Measurements from ENCODE around the gene HECW1. TPM values are rescaled to one million over a fixed set of nuclear protein-coding genes. Genes with fewer than 3 reads are reported as not detected.
"Not testable (repeated sequence)": the region's sequence is repeated elsewhere in the genome, so short reads cannot be mapped to it uniquely, and the experiment has no call there.

Gene HECW1
- total RNA-seq, 1 experiment from 2014 or later = 21.6 TPM

DNA sequence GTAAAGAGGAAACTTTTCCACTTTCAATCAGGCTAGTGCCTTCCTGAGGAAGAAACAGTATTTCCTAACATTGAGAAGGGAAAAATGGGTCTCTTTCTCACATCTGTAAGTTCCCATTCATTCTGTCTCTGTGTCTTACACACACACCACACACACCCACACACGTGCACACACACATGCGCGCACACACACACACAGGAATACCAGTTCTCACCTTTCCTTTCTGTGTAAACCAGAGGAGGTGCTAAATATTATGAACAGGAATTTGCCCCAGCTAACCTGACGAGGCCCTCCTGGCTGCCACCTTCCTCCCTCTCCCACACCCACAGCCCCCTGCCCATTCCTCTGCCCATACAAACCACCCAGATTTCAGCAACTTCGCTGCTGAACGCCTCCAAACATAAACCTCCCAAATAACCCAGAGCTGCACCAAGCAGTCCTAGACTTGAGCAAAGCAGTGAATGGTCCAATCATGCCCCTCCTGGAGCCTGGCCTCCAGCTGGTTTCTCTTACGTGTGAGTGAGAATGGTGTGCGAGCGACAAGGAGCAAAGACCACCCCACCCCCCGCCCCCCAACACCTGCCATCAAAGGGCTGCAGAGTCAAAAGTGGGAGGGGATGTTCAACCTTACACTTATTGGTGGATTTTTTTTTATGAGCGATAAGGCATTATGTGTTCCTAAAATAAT, 190.5 kb downstream of the HECW1 start:
- no peak for DNase-seq (ENCODE audit: extremely low read depth, low read depth)

DNA sequence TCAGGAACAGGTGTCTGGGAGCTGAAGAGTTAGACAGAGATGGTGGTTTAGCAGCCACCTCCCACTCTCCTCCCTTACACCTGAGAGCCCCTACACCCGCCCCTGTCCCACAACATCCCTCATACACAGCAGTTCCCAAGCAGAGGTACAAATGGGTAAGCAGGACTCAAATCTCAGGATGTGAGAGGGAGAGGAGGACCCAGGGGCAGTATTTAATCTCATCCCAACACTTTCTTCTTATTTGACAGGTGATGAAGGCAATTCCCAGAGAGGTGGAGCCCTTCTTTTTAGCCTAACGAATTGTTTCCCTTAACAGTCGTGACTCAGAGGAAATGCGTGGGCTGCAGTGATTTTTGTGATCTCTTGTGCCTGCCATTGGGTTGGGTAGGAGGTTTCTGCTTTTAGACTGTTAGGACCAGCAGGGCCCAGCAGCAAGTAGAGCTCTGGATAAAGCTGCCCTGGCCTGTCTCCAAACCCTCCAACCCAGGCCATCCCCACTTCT, 191.3 kb downstream of the HECW1 start:
- DNase-seq (ENCODE audit: extremely low read depth, low read depth) = no peak

DNA sequence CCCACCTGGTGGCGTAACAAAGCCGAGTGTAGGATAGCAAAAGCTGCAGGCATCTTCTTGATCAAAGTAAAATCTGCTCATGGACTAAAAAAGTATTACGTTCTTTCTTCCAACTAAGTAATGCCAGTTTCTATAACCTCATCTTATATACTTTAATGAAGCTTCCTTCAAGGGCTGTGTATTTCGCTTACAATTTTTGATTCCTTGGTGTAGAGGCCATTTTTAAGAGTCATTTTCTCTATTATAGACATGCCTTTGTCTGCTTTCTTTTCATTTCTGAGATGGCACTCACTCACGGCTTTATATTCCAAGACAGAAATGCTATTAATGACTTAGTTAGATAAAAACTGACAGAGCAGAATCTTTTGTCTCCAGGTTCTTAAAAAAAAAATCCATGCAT, 194.0 kb downstream of the HECW1 start:
- DNase-seq (ENCODE audit: extremely low read depth, low read depth) = no peak

DNA sequence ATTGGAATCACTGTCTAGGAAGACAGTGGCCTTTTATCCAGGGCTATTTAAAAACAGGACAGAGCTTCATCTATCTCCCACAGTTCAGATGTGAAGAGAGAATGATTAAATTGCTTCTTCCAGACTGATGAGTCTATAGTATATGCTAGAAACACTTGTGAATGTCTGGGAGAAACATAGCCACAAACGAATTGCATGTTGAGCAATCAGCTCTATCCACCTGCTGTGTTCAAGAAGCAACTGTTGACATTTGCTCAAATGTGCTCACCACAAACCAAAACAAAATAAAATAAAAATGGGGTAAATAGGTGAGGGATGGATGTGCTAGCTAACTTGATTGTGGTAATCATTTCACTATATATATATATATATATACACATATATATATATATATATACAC, 195.1 kb downstream of the HECW1 start:
- no peak for DNase-seq (ENCODE audit: extremely low read depth, low read depth)

DNA sequence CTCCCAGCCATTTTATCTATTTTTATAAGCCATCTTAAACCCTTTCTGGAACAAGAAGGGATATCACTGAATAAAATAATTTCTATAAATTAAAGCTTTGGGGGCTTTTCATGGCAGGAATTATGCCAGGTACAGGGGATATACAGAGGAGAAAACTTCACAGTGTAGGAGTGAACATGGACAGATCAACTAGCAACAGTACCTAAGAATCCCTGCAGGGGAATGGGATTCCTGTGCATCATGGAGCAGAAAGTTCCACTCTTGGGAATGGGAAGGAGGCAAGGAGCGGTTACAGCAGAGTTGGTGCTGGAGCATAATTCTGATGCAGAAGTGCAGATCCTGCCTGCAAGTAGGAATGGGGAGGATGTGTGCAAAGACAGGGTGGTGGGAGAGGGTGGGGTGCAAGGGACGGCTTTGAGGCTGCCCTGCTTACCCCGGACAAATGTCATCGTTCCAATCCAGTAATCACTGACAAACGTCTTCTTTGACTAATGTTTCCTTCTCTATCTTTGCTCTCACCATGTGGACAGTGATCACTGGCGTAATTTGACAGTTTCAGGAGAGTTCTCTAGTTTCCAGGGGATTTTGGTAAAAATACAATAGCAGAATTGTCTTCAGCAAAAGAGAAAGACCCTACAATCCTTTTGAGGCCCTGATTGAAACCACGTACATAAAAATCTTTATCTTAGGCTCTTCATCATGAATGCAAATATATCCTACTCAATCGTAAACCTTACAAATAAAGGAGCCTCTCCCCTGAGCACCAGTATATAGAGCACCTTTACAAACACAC, 196.7 kb downstream of the HECW1 start:
- DNase-seq (ENCODE audit: extremely low read depth, low read depth) = no peak

DNA sequence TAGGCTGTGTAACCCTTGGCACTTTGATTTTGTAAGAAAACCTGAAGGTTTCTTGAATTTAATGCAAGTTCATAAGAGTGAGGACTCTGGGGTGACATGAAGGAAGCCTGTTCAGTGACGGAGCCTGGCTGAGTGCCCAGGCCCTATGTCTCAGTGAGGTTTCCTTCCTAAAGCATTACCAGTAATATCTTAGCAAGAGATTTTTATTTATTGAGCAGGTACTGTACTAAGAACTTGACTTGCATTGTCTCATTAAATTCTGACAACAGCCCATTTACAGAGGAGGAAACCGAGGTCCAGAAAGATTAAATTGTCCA, 197.2 kb downstream of the HECW1 start:
- DNase-seq (ENCODE audit: extremely low read depth, low read depth) = no peak

DNA sequence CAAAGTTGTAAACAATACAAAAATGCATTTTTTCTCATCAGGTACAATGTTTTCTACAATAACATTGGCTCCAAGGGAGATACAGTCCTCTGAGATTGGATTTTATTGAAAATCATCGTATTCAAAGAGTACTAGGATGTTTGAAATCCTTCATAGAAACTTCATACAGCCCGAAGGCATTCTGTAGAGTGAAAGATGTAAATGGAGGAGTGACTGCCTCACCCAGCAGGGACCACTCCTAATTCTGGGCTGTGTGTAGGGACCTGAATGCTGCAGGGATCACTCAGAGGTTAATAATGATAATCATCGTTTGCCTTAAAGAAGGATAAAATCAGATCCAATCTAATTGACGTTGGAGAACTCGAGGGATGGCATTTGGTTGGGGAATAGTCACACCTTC, 198.6 kb downstream of the HECW1 start:
- no peak for DNase-seq (ENCODE audit: extremely low read depth, low read depth)

DNA sequence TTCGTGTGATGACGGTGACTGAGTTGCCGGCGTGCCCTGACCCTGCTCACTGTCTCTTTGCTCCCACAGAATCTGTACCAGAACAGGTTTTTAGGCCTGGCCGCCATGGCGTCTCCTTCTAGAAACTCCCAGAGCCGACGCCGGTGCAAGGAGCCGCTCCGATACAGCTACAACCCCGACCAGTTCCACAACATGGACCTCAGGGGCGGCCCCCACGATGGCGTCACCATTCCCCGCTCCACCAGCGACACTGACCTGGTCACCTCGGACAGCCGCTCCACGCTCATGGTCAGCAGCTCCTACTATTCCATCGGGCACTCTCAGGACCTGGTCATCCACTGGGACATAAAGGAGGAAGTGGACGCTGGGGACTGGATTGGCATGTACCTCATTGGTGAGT, 199.2 kb downstream of the HECW1 start:
- DNase-seq (ENCODE audit: extremely low read depth, low read depth) = no peak

DNA sequence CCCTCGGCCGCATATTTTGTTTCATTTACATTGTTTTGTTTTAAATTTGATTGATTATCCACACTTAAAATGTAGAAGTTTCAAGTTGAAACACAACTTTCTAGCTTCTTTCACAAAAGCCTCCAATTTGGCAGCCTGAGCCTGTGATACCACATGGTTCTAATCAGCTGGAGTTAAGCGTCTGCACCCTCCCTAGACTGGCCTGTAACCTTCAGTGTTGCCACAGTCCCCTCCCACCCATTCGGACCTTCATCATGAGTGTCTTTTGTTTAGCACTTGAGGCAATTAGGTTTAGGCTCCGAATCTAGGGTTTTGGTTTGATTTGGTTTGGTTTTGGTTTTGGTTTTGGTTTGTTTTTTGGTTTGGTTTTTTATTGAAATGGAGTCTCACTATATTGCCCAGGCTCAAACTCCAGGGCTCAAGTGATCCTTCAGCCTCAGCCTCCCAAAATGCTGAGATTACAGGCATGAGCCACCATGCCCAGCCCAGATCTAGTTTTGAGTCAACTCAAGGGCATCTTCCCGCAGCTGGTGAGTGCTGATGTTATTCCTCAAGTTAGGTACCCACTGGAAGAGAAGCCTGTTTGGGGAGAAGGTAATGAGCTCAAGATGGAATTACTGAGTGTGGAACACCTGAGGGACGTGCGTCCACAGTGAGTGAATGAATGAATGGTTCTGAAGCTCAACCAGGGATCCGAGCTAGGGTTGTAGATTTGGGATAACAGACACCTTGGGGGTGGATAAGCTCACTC, 201.4 kb downstream of the HECW1 start:
- no peak for DNase-seq (ENCODE audit: extremely low read depth, low read depth)

DNA sequence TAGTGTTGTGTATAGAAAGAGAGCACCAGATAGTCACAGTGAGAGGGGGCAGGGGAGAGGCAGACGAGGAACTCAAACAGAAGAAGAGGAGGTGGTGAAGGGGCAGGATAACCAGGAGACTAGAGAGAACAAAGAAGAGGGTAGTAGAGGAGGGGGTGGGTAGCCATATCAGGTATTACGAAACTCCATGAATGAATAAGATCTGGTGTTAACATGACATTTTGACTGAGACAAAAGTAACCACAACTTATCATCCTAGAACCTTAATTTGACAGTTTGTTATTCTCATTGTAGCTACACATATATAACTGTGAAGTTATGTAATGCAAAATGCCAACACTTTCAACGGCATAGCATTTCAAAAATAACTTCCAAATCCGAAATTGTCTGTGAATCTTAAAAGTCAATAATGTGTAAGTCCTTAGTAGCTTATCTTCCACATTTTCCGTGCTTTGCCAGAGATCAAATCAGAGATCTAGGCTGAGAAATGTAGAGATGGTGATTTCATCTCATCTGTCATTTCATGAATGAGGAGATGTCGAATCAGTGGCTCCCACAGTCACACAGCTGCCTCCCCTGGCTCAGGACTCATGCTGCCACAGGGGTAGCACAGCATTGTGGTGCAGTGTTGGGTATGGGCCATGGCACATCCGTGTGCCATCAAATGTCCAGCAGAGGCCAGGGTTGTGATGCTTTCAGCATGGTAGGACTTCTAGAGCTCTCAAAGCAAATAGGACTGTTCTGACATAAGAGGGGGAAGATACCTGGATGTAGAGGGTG, 202.1 kb downstream of the HECW1 start:
- DNase-seq (ENCODE audit: extremely low read depth, low read depth) = no peak

DNA sequence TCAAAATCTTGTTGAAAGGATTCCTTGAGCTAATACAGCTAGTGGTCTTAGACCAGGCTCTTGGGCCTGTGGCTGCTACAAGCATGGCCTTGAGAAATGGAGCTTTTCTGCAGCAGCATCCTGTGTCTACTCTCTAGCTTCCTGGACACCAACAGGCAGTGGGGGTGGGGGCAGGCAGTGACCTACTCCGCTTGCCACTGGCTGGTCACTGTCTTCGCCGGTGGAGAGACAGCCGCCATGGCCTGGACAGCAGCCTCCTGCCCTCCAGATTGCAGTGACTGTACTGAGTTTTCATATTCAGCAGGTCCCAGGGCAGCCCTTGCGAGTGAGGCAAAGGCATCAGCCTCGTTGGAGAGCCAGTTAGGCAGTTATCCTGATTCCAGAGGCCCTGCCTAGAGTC, 204.6 kb downstream of the HECW1 start:
- no peak for DNase-seq (ENCODE audit: extremely low read depth, low read depth)

DNA sequence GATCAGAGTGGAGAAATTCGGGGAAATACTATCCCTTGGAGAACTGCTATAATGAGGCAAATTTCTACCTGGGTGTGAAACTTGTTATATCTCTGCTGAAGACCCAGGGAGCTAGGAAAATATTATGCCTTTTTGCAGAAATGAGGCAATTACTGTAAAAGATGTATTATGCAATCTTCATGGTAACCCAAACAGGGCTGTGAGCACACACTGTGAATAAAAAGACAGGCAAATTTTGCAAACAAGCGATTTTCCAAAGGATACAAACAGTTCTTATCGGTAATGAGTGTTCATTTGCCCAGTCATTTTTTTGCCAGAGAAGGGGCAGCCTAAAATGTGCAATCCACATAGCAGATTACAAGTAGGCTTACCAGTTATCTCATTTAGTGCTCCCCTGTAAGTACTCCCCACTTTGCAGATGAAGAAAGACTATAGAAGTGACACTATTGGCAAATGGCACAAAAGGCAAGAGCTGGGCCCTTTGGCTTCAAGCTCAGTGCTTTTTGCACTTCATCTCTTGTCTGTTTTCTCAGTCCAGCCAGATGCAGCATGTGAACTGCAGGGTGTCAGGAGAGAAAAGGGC, 205.8 kb downstream of the HECW1 start:
- DNase-seq (ENCODE audit: extremely low read depth, low read depth) = no peak

DNA sequence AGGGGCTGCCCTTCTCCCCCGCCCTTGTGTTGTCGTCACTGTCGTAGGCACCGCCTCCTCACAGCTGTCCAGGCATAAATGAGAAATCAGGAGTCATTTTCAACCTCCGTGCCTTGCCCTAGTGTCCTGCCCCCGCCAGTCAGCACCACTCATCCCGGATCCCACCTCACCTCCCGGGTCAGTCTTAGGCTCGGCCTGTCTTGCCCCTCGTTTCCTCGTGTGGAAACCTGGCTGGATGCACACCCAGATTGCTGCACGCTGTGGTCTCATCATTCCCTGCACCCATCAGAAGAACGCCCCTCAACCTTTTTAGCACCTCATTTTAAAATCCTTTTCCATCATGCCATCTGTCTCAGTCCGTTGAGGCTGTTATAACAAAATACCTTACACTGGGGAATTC, 213.1 kb downstream of the HECW1 start:
- no peak for DNase-seq (ENCODE audit: extremely low read depth, low read depth)

DNA sequence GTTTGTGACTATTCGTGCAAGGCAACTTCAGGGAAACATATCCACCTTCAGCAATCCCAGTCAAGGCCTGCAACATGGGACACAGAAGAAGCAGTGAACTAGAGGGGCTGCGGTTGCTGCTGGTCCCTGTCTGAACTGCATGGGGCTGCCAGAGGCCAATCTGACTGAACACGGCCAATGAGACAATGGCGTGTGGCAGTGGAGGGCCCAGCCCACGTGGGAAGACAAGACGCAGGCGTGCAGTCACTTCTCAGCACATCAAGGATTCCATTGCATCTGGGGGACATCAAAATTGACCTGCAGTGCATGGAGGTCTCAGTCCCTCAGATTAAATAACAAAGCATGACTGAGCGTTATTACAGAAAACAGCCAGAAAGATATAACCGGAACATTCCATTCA, 215.9 kb downstream of the HECW1 start:
- DNase-seq (ENCODE audit: extremely low read depth, low read depth) = no peak

DNA sequence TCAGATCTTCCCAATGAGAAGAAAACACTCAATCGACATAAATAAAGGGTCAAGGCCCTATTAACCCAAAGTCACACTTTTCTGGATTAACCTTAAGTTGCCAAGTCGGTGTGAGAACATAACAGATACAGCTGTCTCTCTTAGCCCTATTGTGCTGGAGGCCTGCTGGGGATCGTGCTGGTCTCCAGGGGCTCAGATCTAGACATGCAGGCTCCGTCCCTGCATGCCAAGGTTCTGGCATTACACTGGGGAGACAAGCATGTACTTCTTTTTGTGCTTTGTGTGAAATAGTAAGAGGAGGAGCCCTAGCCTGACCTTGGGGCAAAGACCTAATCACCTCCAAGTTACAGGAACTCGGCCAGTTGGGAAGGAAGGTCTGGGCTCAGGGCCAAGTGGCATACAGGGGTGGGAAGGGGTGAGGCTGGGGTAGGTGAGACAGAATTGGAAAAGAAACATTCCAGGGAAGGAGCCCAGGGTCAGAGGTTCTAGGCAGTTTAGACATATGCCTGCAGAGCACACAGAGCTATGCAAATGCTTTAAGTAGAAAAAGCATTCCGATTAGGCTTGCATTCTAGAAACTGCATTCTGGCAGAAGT, 216.4 kb downstream of the HECW1 start:
- no peak for DNase-seq (ENCODE audit: extremely low read depth, low read depth)

DNA sequence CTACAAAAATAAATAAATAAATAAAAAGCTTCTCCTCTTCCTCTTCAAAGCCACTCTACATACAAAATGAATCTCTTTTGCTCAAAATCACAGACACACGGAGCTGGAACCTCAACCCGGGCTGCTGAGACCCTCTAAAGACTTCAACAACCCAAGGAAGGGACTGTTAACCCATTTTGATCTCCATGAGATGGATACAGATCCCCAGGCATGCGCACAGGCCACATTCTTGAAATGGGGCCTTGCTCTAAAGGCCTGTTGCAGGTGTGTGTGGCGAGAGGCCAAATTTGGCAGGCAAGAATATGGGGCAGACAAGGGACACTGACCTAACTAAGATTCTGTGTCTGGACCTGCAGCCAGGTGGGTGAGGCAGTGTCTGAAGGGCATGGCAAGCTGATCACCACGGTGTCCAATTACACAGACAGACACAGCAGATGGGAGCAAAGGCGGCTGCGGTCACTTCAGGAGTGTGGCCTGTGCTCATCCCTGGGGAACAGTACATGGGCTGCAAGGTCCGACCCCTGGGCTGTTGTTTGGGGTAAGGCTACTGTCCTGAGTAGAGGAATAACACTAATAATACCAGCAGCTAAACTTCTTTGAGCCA, 219.8 kb downstream of the HECW1 start:
- DNase-seq (ENCODE audit: extremely low read depth, low read depth) = no peak

DNA sequence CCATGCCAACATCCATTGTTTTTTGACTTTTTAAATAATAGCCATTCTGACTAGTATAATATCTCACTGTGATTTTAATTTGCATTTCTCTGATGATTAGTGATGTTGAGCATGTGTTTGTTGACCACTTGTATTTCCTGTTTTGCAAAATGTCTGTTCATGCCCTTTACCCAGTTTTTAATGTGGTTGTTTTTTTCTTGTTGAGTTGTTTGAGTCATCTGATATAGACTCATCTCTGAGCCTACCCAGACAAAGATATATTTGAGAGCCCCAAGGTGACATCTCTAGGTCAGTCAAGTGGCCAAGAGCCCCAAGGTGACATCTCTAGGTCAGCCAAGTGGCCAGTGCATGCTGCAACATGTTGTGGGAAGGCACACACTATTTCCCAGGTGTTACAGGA, 224.7 kb downstream of the HECW1 start:
- DNase-seq (ENCODE audit: extremely low read depth, low read depth) = no peak

DNA sequence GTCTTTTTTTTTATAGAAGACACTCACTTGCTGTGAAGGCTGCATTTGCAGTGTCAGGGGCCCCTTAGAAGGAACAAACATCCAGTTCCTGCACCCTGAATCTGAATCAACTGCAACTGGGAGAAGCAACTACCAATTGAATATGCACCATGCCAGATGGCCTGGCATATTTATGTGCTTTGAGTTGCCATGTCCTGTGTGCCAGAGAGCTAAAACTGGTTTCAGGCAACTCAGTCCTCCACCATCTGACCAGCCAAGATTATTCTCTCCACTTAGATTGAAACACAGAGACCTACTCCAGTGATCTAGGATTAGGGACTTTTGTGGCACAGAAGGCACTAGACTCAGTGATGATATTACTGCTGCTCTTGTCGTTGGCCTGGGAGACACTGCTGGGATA, 225.4 kb downstream of the HECW1 start:
- no peak for DNase-seq (ENCODE audit: extremely low read depth, low read depth)

DNA sequence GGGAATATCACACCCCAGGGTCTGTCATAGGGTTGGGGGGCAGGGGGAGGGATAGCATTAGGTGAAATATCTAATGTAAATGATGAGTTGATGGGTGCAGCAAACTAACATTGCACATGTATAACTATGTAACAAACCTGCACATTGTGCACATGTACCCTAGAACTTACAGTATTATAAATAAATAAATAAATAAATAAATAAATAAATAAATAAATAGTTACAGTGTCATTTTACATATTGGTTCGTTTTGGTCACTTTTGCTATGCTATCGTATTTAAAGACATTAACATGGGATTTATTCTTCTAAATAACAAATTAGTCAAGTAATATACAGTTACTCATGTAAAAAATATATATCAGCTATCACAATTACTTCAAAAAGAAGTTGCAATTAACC, 228.7 kb downstream of the HECW1 start:
- DNase-seq (ENCODE audit: extremely low read depth, low read depth) = no peak

DNA sequence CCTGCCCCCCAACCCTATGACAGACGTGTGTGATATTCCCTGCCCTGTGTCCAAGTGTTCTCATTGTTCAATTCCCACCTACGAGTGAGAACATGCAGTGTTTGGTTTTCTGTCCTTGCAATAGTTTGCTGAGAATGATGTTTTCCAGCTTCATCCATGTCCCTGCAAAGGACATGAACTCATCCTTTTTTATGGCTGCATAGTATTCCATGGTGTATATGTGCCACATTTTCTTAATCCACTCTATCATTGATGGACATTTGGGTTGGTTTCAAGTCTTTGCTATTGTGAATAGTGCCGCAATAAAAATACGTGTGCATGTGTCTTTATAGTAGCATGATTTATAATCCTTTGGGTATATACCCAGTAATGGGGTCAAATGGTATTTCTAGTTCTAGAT, 231.0 kb downstream of the HECW1 start:
- not testable (repeated sequence) for DNase-seq (ENCODE audit: extremely low read depth, low read depth)
